ENCODE data around the gene EN1. TPM values are rescaled to one million over a fixed set of nuclear protein-coding genes. Genes with fewer than 3 reads are reported as not detected.

Gene EN1
- total RNA-seq, 1 donor from 2014 or later: 17.9 TPM

DNA sequence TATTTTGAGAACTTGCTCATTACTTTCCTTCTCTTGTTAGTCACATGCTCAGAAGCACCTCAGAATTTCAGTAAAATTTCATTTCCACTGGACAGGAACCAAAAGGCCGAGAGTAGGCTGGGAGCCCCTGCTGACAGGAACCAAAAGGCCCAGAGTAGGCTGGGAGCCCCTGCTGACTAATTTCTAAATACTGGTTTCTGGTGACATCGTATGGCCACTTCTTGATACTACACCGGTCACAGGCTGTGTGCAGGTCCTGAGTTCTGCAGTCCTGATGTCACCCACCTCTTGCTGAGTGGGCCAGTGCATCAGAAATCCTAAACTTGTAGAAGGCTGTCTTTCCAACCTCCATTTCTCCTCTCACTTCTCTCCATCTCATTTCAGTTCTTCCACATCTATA is 17.7 kb upstream of the EN1 start:
- no peak overlapping the region for H3K4me3 Mint-ChIP-seq
- TF ChIP-seq, protein P1, sequence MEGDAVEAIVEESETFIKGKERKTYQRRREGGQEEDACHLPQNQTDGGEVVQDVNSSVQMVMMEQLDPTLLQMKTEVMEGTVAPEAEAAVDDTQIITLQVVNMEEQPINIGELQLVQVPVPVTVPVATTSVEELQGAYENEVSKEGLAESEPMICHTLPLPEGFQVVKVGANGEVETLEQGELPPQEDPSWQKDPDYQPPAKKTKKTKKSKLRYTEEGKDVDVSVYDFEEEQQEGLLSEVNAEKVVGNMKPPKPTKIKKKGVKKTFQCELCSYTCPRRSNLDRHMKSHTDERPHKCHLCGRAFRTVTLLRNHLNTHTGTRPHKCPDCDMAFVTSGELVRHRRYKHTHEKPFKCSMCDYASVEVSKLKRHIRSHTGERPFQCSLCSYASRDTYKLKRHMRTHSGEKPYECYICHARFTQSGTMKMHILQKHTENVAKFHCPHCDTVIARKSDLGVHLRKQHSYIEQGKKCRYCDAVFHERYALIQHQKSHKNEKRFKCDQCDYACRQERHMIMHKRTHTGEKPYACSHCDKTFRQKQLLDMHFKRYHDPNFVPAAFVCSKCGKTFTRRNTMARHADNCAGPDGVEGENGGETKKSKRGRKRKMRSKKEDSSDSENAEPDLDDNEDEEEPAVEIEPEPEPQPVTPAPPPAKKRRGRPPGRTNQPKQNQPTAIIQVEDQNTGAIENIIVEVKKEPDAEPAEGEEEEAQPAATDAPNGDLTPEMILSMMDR (IDR thresholded peaks at IDR 0.05; ENCODE audit: unreplicated experiment): peak; percentile 59
- H3K36me3 Mint-ChIP-seq: no peaks in the 10 kb centered on the region
- H3K27me3 Mint-ChIP-seq (ENCODE audit: low read depth): peaks cover 52% of the 10 kb centered on the region
- no peaks in the 10 kb centered on the region for H3K4me1 Mint-ChIP-seq
- DNase-seq (ENCODE audit: low spot score in 2 of 2, unreplicated experiment in 2 of 2): peak in 1 of 2 experiments; percentile 55
- H3K27ac Mint-ChIP-seq: no peak overlapping the region
- no peaks in the 10 kb centered on the region for H3K9me3 Mint-ChIP-seq

DNA sequence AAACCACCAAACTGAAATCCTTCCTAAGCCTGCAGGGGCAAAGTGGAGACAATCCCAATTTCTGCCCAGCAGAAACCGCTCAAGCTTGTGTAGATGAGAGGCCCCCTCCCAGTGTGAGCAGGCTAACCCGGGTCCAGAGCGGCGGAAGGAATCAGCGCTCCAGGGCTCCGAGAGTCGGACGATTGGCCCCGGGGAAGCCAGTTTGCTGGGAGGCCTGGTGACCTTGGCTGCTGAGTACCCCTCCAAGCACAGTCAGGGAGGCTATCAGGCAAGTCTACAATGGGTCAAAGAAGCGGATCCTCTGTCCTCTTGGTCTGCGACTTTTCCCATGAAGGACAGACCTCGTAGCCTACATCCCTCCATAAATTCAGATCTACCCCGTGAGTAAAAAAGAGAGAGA is 16.8 kb upstream of the EN1 start:
- no peak for DNase-seq (ENCODE audit: low spot score in 2 of 2, unreplicated experiment in 2 of 2)

DNA sequence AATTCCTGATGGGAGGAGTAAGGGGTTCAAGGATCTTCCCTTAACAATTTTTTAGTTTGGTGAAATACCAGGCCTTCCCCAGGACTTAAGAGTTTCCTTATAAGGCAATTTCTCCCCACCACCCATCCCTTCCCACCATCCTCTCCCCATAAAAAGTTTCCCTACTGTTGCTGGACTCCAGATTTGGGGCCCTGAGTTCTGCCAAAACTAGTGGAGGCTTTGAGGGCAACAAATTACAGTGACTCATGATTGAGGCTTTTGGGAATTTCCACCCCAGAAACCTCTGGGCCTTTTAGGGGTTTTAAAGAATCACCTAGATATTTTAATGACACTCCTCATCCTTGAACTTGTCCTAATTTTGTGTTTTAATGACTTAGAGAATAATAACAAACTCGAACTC is 14.3 kb upstream of the EN1 start:
- TF ChIP-seq, protein P1 (IDR thresholded peaks at IDR 0.05; ENCODE audit: unreplicated experiment): no peak
- Mint-ChIP-seq H3K9me3 (no peaks in the 10 kb centered on the region), H3K27ac (no peak overlapping the region), H3K4me3 (no peak overlapping the region), H3K36me3 (no peaks in the 10 kb centered on the region), H3K27me3 (ENCODE audit: low read depth) (peaks cover 76% of the 10 kb centered on the region), H3K4me1 (peaks cover 6% of the 10 kb centered on the region)
- no peak for DNase-seq (ENCODE audit: low spot score in 2 of 2, unreplicated experiment in 2 of 2)

More for the DNA sequence above, 16.8 kb upstream of the EN1 start:
- no peaks in the 10 kb centered on the region for H3K36me3 Mint-ChIP-seq
- no peak overlapping the region for H3K4me3 Mint-ChIP-seq
- no peak overlapping the region for H3K27ac Mint-ChIP-seq
- peaks cover 52% of the 10 kb centered on the region for H3K27me3 Mint-ChIP-seq (ENCODE audit: low read depth)
- H3K9me3 Mint-ChIP-seq: no peaks in the 10 kb centered on the region
- TF ChIP-seq, protein P1 (IDR thresholded peaks at IDR 0.05; ENCODE audit: unreplicated experiment): no peak
- no peaks in the 10 kb centered on the region for H3K4me1 Mint-ChIP-seq

DNA sequence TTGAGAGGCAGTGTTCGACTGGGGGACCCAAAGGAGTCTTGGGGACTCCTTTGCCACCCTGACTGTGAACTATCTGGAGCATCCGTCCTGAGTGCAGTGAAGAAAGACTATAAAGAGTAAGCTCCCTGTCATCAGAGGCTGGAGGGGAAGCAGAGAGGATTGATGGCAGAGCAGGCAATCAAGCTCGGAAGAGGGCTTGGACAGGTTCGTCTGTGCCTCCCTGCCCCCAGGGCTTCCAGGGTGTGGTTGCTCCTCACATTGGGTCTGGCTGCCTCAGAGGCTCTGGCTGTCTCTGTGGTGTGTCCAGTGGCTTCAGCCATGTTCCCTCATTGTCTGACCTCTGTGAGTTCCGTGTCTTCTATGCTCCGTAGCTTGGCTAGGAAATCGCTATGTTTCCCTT is 13.8 kb upstream of the EN1 start:
- H3K36me3 Mint-ChIP-seq: no peaks in the 10 kb centered on the region
- H3K27ac Mint-ChIP-seq: no peak overlapping the region

DNA sequence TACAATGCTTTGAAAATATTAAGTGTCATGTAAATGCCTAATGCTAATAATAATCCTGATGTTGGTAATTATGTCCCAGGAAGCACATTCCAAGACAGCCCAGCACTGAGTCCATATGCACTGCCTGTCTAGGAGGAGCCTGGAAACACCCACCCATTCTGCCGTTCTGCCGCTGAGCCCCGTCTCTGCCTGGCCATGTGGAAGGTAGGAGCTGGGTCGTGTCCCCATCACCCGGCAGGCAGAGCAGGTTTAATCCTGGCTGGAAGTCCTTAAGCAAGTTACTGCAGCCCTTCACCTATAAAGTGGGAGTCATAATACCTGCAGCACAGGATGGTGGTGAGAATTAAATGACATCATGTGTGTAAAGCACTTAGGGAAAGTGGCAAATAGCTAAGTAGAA is 13.1 kb upstream of the EN1 start:
- Mint-ChIP-seq H3K9me3 (no peaks in the 10 kb centered on the region), H3K4me3 (no peak overlapping the region), H3K4me1 (peaks cover 6% of the 10 kb centered on the region), H3K27me3 (ENCODE audit: low read depth) (peaks cover 88% of the 10 kb centered on the region), H3K27ac (no peak overlapping the region), H3K36me3 (no peaks in the 10 kb centered on the region)
- TF ChIP-seq, protein P1 (IDR thresholded peaks at IDR 0.05; ENCODE audit: unreplicated experiment): no peak
- no peak for DNase-seq (ENCODE audit: low spot score in 2 of 2, unreplicated experiment in 2 of 2)

More for the DNA sequence above, 13.8 kb upstream of the EN1 start:
- DNase-seq (ENCODE audit: low spot score in 2 of 2, unreplicated experiment in 2 of 2): no peak
- TF ChIP-seq, protein P1 (IDR thresholded peaks at IDR 0.05; ENCODE audit: unreplicated experiment): no peak
- no peak overlapping the region for H3K4me3 Mint-ChIP-seq
- H3K27me3 Mint-ChIP-seq (ENCODE audit: low read depth): peaks cover 80% of the 10 kb centered on the region
- no peaks in the 10 kb centered on the region for H3K9me3 Mint-ChIP-seq
- H3K4me1 Mint-ChIP-seq: peaks cover 6% of the 10 kb centered on the region

All from mesothelial cell of epicardium (in vitro differentiated cells).